Measurements from ENCODE around the gene LGI1.
"Not testable (repeated sequence)": the region's sequence is repeated elsewhere in the genome, so short reads cannot be mapped to it uniquely, and the experiment has no call there.

LGI1 gene

DNA sequence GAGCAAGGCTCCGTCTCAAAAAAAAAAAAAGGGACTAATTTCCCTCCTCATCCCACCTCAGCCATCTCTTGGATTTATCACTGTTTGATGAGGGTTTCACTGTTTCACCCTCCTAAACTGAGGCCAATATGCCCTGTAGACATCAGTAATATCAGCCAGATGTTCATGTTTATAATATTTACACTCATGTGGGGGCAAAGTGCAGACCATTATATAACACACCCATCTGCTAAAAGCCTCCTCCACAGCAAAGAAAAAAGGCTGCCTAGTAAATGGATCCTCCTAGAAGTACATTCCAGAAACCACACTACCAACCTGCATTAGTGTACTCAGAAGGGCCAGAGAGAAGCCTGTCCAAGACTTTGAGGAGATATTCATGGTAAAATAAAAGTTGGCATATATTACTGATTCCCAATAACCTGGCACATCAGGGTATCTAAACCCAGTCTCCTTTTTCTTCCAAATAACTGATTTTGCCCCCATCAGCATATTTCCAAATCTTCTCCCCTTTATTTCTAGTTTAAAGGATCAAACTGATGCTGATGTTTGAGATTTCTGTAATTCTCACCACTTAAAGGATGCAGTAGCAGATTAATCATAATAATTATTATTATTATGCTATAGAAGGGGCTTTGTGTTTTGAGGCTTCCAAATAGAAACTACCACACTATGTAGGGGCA lies 55.1 kb downstream of the LGI1 start:
- DNase-seq: peak; percentile 17

DNA sequence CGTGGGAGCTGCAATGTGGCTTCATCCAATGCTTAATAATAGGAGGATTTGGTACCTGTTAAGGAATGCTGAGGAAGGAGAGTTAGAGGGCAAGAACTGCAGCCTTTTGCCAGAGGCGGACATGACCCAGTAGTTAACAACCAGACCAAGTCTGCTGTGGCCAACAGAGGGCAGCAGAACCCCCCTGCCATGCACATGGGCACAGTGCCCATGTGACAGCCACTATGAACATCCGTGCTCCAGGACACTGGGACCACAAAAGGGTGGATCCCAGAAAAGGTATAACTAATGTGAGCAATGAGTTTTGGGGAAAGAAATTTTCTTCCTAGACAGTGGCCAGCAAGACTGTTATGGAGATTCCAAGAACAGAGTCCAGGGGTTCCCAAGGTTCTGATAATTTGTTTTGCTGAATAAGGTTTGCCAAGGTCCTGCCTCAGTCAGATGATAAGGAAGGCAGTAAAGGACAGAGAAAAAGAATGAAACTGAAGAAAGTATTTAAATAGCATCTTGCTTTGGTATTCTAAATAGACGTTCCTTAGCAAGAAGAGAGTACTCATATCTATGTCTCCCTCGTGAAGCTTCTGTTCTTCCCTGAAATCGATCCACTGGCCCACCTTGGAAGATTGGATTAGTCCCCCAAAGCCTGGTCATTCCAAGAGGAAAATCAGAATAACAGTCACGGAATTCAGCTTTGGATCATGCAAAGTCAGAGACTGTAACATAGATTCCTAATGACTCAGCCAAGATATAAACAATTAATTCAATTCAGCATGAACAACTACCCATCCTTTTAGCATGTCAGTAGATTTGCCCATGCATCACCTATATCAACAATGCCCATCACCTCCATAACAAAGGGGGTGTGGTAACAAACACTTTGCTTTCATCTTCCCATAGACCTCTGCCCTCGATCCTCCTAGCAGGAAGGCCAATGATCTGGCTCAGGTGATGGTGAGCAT lies 56.0 kb downstream of the LGI1 start:
- DNase-seq: peak; percentile 40

DNA sequence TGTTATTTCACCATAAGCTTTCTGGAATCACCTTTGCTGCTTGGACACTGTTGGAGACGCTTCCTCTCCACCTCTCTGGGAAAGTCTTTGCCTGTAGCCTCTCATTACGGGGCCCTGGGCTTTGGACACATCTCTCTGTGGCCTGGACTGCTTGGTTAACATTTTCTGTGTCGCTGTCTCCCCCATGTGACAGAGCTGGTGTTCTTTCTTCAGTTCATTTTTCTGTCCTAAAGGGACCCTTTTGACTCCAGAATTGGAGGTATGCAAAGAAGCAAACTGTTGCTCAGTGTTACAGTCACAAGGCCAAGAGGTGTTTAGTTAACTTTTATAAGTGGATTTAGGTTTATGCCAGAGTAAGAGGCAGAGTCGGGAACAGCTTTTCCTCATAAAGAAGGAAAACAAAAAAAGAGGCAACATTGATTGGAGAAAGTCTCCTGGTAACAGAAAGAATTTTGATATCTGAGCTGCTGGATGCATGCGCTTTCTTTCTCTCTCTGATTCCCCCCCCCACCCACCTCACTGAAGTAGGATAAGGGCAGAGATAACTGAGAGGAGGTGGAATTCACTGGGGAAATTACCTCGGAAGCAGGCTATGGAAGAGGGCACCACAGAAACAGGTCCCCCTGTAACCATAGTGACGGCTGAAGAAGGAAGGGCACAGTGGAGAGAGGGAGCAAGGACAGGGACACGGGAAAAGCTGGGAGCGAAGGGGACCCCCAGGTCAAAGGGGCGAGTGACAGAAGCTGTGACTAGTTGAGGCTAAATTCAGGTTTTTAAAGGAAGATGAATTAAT lies 57.8 kb downstream of the LGI1 start:
- no peak for DNase-seq

DNA sequence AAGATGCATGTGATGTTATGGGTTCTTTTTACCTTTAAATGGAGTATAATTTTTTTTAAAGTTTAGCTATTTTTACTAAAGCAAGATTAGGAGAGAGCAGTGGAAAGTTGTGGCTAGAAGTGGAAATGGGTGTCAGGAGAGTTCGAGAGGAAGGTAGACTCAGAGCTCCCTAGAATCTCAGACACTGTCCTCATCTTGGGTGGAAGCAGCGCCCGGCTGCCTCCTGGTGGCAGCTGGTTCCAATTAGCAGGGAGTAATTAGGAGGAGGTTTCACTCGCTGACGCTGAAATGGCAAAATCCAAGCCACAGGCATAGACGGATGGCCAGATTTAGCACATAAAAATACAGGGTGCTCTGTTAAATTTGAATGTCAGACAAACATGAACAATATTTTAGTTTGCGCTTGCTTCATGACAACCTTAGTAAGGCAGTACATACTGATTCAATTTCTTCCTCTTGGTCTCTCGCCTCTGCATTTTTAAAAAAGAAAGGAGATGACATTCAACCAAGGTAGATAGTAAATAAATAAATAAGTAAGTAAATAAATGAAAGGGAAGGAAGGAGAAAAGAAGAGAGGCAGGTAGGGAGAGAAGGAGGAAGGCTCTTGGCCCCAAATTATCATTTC lies 58.5 kb downstream of the LGI1 start:
- DNase-seq: peak; percentile 10

DNA sequence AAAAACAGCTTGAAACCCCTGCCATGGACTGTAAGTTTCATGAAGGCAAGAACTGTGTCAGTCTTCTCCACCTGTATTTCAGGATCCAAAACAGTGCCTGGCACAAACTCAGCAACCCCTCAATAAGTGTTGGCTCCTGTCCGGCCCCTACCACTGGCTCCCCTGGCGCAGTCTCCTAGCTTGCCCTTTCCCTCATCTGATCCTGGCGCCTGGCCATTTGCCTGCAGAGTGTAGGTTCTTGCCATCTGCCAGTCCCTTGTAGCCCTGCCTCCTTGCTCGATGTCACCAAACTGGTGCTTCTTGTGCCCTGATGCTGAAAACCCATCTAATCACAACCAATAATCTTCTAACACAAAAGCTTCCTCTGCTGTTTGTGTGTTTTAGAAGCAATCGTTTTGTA lies 60.4 kb downstream of the LGI1 start:
- peak; percentile 74 for DNase-seq

DNA sequence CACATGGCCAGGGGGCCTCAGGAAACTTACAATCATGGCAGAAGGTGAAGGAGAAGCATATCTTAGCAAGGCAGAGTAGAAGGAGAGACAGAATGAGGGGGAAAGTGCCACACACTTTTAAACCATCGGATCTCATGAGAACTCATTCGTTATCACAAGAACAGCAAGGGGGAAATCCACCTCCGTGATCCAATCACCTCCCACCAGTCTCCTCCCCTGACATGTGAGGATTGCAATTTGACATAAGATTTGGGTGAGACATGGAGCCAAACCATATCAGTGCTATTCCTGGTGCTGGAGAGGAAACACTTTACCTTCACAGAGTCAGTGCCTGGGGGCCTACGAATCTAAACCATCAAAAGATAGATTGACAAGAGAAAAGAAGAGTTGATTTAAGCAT lies 61.8 kb downstream of the LGI1 start:
- no peak for DNase-seq

DNA sequence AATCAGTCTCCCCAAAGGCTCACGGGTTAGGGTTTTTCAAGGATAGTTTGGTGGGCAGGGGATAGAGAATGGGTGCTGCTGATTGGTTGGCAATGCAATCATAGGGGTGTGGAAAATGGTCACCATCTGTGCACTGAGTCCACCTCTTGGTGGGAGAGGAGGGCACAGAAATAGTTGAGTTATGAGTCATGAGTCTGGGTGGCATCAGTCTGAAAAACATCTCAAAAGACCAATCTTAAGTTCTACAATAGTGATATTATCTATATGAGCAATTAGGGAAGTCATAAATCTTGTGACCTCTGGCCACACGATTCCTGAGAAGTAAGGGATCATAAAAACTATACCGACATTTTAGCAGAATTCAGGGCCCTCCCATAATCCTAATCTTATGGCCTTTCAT lies 62.7 kb downstream of the LGI1 start:
- DNase-seq: peak; percentile 10

DNA sequence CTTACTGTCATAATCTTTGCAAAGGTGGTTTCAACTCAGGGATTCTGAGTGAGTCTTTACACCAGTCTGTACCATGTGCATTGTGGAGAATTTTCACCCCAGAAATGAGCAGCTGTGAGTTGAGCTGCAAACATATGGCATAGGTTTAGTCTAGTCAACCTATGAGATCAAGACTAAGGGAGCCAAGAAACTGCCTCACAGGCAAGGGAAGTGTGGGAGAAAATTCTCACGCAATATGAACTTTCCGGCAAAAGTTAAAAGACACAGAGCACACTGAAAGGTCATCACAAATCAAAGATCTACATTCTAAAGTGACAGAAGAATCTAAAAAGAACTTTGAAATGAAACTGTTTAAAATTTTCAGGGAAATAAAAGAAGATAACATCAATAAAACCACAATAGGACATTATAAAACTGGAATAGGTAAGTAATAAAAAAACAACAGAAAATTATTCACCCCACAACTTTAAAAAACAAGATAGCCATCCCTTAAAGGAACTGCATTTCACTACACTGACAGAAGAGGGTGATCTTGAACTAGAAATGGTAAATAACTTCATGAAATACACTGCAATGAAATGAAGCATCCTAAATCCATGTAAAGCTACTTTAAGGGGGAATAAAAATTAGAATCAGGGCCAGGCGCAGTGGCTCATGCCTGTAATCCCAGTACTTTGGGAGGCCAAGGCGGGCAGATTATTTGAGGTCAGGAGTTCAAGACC lies 63.5 kb downstream of the LGI1 start:
- peak; percentile 37 for DNase-seq

DNA sequence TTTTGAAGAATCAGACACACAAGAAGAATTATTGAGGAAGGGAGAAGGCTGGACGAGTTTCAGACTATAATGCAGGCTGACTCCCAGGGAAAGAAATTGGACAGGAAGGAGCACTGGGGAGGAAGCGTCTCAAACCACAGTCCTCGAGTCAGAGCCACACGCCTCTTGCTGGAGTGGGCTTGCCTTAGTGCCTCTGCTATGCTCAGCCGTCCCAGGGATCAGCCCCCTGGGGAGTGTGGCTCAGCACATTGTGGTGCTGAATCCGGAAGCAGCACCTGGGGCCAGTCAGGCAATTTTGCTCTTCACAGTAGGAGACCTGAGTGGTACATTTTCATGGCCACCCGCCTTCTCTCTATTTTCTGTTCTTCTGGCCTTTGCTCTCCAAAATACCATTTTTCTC lies 68.6 kb downstream of the LGI1 start:
- DNase-seq: no peak

DNA sequence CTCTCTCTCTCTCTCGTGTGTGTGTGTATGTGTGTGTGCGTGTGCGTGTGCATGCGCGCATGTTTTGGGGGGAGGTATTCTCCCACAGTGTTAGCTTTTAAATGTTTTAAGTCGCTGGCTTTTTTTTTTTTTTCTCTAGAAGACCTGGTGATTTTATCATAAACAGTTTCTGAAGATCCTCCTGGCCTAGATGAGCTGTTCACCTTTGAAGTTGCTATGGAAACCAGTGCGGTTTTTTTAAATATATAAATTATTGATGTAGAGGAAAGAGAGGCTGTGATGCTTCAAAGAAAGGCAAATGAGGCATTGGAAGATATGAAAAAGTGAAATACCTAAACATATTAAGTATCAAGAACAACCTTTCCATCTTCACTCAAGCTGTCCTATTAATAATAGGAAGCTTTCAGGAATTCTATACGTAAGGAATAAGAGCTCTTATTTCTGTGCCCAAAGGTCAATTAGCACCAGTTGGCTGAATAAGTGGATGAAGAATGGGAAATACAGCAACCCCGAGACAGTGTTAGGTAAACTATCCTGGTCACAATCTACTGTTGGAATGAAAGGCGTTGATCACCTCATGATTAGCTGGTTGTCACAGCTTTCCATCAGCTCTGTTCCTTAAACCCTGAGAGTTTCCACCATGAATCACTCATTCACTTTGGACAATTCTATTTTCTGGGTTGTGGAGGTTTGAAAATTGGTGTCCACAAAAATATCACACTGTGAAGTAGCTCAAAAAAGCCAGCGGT lies 69.5 kb downstream of the LGI1 start:
- no peak for DNase-seq

DNA sequence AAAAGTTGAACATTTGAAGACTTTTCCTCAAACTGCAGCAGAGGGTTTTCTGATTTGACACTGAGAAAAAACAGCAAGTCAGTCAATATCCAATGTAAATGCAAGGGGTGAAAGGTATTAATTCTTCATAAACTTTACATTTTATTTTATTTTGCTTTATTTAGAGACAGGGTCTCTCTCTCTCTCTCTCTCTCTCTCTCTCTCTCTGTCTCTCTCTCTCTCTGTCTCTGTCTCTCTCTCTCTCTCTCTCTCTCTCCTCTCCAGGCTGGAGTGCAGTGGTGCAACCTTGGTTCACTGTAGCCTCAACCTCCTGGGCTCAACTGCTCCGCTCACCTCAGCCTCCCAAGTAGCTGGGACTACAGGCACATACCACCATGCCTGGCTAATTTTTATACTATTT lies 73.3 kb downstream of the LGI1 start:
- not testable (repeated sequence) for DNase-seq

DNA sequence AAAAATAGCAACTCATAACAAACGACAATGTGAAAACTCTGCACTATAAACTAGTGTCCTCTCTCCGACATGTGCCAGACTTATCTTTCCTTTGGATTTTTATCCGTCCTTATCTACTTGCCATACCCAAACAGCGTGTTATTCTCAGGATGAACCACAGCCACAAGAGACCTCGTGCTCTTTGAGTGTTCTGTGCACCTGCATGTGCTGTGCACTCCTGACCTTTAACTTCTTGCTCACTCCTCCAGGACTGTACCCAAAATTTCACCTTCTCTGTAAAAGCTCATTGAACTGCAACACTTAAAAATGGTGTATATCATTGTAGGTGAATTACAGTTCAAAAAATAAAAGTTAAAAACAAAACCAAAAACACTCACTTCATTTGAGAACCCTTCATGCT lies 78.0 kb downstream of the LGI1 start:
- no peak for DNase-seq

DNA sequence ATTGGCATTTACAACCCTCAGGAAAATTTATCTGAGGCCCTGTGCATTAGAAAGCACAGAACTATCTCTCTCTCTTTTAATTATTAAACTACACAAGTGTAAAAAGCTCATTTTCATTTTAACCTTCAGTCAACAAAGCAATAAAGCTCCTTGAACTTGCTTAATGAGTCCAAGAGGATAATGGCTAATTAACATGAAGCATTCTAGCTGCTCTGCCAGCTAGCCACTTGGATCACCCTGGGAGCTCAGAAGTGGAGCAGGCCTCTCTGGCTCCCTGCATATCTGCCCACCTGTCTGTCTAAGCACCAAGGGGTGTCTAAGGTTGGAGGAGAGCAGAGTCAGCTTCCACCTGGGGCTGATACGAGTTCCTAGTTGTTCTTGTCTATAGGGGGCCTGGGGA lies 80.1 kb downstream of the LGI1 start:
- no peak for DNase-seq

DNA sequence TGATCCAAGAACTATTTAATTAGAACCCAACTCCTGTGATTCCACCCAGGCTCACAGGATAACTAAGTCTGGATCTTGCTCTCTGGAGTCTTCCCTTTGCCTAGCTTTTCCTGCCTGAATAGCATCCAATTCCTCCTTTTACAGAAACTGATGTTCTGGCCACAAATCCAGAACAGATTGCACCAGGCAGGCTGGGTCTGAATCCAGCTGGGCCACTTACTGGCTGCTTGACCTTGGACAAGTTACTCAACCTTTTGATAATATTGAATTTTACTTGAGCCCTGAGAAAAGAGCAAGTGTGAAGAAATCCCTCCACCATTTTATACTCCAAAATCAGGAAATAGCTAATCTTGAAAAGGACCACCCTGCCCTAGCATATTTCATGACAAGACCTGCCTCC lies 80.5 kb downstream of the LGI1 start:
- DNase-seq: no peak

DNA sequence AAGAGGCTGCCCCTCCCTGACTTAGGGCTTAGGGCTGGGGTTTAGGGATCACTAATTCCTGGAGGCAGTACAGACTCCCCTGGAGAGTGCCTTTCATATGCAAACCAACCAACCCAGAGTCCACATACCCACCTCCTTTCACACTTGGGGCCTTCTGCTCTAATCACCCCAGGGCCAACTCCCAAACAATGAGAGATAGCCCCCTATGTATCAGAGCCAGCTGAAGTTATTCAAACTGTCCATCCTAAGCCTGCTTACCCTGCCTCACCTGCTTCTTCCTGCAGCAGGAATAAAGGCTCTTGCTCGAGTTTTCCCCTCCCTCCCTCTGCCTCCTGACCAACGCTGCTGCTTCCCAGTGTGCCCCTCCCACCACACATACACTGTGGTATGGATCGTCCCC lies 84.2 kb downstream of the LGI1 start:
- no peak for DNase-seq

DNA sequence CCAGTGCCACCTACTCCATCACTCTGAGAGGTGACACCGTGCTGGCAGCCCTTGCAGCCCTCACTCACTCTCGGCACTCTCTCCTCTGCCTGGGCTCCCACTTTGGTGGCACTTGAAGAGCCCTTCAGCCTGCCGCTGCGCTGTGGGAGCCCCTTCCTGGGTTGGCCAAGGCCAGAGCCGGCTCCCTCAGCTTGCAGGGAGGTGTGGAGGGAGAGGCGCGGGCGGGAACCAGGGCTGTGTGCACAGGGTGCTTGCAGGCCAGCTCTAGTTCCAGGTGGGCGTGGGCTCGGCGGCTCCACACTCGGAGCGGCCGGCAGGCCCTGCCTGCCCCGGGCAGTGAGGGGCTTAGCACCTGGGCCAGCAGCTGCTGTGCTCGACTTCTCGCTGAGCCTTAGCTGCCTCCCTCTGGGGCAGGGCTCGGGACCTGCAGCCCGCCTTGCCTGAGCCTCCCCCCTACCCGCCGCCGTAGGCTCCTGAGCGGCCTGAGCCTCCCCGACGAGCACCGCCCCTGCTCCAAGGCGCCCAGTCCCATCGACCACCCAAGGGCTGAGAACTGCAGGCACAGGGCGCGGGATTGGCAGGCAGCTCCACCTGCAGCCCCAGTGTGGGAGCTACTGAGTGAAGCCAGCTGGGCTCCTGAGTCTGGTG lies 87.4 kb downstream of the LGI1 start:
- no peak for DNase-seq
